Esophagus squamous epithelium (tissue), 4 donors: ENCODE measurements around the gene SCG5.
"Not testable (repeated sequence)": the region's sequence is repeated elsewhere in the genome, so short reads cannot be mapped to it uniquely, and the experiment has no call there.

ENCODE experiments used
- POLR2A ChIP-seq, 4 donors: fragments of 450-650 bp; IDR thresholded peaks; one replicate each; pipeline ENCODE4 v1.6.1; 2017; ENCODE audit warnings: antibody characterized with exemption in 4 of 4, mild to moderate bottlenecking in 4 of 4, moderate library complexity in 3 of 4
- TF ChIP-seq, protein P1 (sequence below), 6 experiments: fragments of 450-650 bp in 4 of 6; fragments of 200-600 bp in 2 of 6; sonication (generic) in 2 of 6; IDR thresholded peaks; one replicate each; pipeline ENCODE4 v1.5.1; 2016 to 2019; ENCODE audit warnings: antibody characterized with exemption in 6 of 6, mild to moderate bottlenecking in 4 of 6, moderate library complexity in 4 of 6

DNA sequence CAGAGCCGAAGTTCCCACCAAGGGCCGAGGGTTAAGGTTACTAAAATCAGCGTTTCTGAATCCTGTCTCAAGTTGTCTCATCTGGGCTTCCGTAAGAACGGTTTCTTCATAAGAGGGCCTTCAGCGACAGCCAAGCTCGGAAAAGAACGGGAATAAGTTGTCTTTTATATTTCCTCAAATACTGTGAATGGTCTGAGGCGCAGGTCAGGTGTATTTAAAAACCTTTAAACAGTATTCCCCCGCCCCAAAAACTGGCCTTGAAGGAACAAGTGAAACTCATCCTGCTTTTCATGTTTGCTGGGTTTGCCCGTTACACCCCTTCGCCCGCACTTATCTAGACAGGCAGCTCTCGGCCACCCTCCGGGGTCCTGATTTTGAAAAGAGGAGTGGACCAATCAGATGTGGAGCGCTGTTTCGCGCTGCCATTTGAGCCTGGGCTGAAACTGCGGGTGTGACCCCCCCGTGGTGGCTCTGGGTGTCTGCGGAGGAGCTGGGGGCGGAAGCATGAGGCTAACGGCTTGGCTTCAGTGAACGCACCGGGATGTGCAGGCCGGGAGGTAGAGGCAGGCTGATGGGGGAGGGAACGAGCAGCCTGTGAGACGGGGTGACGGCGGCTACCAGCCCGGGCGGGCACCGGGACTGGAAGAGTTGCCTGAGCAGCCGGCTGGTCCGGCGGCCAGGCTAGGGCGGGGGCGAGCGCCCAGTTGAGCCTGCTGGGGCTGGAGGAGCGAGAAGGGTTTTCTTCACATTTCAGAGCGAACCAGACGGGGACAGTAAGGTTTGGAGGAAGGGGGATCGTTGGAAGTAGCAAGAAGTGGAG lies 26.2 kb upstream of the SCG5 start, which contains the start of gene ARHGAP11A:
- TF ChIP-seq, protein P1, sequence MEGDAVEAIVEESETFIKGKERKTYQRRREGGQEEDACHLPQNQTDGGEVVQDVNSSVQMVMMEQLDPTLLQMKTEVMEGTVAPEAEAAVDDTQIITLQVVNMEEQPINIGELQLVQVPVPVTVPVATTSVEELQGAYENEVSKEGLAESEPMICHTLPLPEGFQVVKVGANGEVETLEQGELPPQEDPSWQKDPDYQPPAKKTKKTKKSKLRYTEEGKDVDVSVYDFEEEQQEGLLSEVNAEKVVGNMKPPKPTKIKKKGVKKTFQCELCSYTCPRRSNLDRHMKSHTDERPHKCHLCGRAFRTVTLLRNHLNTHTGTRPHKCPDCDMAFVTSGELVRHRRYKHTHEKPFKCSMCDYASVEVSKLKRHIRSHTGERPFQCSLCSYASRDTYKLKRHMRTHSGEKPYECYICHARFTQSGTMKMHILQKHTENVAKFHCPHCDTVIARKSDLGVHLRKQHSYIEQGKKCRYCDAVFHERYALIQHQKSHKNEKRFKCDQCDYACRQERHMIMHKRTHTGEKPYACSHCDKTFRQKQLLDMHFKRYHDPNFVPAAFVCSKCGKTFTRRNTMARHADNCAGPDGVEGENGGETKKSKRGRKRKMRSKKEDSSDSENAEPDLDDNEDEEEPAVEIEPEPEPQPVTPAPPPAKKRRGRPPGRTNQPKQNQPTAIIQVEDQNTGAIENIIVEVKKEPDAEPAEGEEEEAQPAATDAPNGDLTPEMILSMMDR (IDR thresholded peaks at IDR 0.05): not testable (repeated sequence)
- TF ChIP-seq POLR2A (IDR thresholded peaks at IDR 0.05): peak in 1 of 4 donors; percentile 32
